ENCODE data around the gene APOL5. TPM values are rescaled to one million over a fixed set of nuclear protein-coding genes. Genes with fewer than 3 reads are reported as not detected.

Gene APOL5
- total RNA-seq, 2 donors from 2014 or later, result not detected

DNA sequence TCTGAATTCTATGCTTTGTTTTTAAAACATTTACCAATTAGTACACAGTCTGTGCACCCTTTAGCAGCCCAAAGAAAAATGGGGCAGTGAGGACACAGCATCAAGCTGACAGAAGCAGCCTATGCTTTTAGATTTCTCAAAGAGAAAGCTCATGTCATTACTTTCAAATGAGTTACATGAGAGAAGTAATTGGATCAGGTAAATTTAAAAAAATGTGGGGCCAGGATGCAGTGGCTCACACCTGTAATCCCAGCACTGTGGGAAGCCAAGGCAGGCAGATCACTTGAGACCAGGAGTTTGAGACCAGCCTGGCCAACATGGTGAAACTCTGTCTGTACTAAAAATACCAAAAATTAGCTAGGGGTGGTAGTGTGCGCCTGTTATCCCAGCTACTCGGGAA, 57.7 kb downstream of the APOL5 start:
- H3K27me3 Mint-ChIP-seq (ENCODE audit: insufficient read depth), result no peaks in the 10 kb centered on the region
- TF ChIP-seq, protein P1, sequence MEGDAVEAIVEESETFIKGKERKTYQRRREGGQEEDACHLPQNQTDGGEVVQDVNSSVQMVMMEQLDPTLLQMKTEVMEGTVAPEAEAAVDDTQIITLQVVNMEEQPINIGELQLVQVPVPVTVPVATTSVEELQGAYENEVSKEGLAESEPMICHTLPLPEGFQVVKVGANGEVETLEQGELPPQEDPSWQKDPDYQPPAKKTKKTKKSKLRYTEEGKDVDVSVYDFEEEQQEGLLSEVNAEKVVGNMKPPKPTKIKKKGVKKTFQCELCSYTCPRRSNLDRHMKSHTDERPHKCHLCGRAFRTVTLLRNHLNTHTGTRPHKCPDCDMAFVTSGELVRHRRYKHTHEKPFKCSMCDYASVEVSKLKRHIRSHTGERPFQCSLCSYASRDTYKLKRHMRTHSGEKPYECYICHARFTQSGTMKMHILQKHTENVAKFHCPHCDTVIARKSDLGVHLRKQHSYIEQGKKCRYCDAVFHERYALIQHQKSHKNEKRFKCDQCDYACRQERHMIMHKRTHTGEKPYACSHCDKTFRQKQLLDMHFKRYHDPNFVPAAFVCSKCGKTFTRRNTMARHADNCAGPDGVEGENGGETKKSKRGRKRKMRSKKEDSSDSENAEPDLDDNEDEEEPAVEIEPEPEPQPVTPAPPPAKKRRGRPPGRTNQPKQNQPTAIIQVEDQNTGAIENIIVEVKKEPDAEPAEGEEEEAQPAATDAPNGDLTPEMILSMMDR (conservative IDR thresholded peaks at IDR 0.05), result no peak
- Histone ChIP-seq H3K4me3 (ENCODE audit: low read length) (no peak overlapping the region), H3K9me3 (ENCODE audit: control insufficient read depth, low read length) (no peaks in the 10 kb centered on the region), H3K36me3 (ENCODE audit: control insufficient read depth, insufficient read depth, low read length) (peaks cover 26% of the 10 kb centered on the region), H3K27me3 (ENCODE audit: control insufficient read depth, insufficient read depth, low read length, poor library complexity, severe bottlenecking) (no peaks in the 10 kb centered on the region), H3K4me1 (ENCODE audit: control insufficient read depth, insufficient read depth, low read length) (peaks cover 4% of the 10 kb centered on the region), H3K9ac (ENCODE audit: extremely low read depth, low read length, poor library complexity, severe bottlenecking) (no peak overlapping the region), H3K27ac (ENCODE audit: low read depth, low read length) (no peak overlapping the region)
- DNase-seq, result peak; percentile 63
- peak overlapping the region; percentile 66 for H3K27ac Mint-ChIP-seq
- H3K4me1 Mint-ChIP-seq, result peaks cover 12% of the 10 kb centered on the region
- no peak overlapping the region for H3K4me3 Mint-ChIP-seq
- 78 to 88% methylated on average over 2 of the region's 2 CpGs for WGBS, 2 experiments (ENCODE audit: insufficient coverage in 1 of 2, insufficient read length in 1 of 2)
- peaks cover 7% of the 10 kb centered on the region for H3K36me3 Mint-ChIP-seq (ENCODE audit: low read depth)
- no peaks in the 10 kb centered on the region for H3K9me3 Mint-ChIP-seq

DNA sequence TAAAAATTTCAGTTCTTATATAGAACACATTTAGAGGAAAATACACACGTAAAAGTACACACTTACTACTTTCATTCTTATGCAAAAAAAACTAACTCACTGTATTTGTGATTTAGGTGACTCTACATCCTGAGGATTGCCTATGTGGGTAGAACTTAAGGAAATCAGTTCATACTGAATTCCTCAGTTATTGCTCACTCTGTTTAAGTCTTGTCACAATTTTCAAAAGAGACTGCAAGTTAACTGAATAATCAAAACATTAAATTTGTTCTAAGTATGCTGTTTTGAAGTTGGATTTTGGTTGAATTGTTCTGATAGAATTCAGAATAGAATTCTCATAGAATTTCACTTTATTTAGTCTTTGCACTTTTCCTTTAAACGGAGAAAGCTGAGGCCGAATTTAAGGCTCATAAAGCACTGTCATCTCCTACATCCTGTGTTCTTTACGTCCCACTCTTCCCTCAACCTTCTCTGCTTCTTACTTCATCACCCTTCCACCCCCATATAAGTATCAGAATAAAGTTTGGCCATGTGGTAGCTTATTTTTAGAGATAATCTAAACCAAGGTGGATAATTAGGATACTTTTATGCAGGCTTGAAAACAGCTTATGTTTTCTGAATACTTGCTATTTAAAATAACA, 59.8 kb downstream of the APOL5 start:
- Histone ChIP-seq H3K36me3 (ENCODE audit: control insufficient read depth, insufficient read depth, low read length) (peaks cover 38% of the 10 kb centered on the region), H3K9me3 (ENCODE audit: control insufficient read depth, low read length) (no peaks in the 10 kb centered on the region), H3K27me3 (ENCODE audit: control insufficient read depth, insufficient read depth, low read length, poor library complexity, severe bottlenecking) (no peaks in the 10 kb centered on the region), H3K27ac (ENCODE audit: low read depth, low read length) (no peak overlapping the region), H3K9ac (ENCODE audit: extremely low read depth, low read length, poor library complexity, severe bottlenecking) (no peak overlapping the region), H3K4me1 (ENCODE audit: control insufficient read depth, insufficient read depth, low read length) (peaks cover 4% of the 10 kb centered on the region), H3K4me3 (ENCODE audit: low read length) (no peak overlapping the region)
- Mint-ChIP-seq H3K27me3 (ENCODE audit: insufficient read depth) (no peaks in the 10 kb centered on the region), H3K4me3 (no peak overlapping the region), H3K27ac (no peak overlapping the region), H3K36me3 (ENCODE audit: low read depth) (peaks cover 19% of the 10 kb centered on the region), H3K4me1 (peaks cover 12% of the 10 kb centered on the region), H3K9me3 (no peaks in the 10 kb centered on the region)
- DNase-seq, result no peak
- 94% methylated on average over 4 of the region's 4 CpGs; no CpG with 5 or more reads in 1 of the 2 experiments for WGBS, 2 experiments (ENCODE audit: insufficient coverage in 1 of 2, insufficient read length in 1 of 2)
- TF ChIP-seq, protein P1 (conservative IDR thresholded peaks at IDR 0.05), result no peak

Other genes with a start within 250 kb of the APOL5 start
- gene RASD2, start 177.0 kb upstream of the APOL5 start, total RNA-seq, result under 1 TPM; 0.15 to 0.24 TPM
- gene MB, start 100.5 kb upstream of the APOL5 start, total RNA-seq, result 1 to 10 TPM; 1.4 to 2.6 TPM
- not detected for gene APOL6, start 69.4 kb upstream of the APOL5 start, total RNA-seq